SH-SY5Y (cell line): ENCODE data around the gene NKX6-2.

Experiments
- GATA2 ChIP-seq: IDR thresholded peaks from 2 replicates; pipeline ENCODE4 v1.6.1; 2011; ENCODE audit warnings: mild to moderate bottlenecking, low read depth, low read length
- GATA3 ChIP-seq: IDR thresholded peaks from 2 replicates; pipeline ENCODE4 v1.6.1; 2011; ENCODE audit warnings: low read depth, mild to moderate bottlenecking, low read length, moderate library complexity

NKX6-2 gene

GRCh38 chr10:132793213-132793612 is 7.3 kb upstream of the NKX6-2 start:
- TF ChIP-seq GATA2 (no peak), GATA3 (no peak)

- TF ChIP-seq GATA3 (no peak), GATA2 (no peak)
Observed at GRCh38 chr10:132792796-132793195, 6.8 kb upstream of the NKX6-2 start.

- no peak for TF ChIP-seq GATA2
- no peak for TF ChIP-seq GATA3
Observed at GRCh38 chr10:132790934-132791829, 5.2 kb upstream of the NKX6-2 start.

GRCh38 chr10:132790470-132790869 is 4.5 kb upstream of the NKX6-2 start:
- TF ChIP-seq GATA3 (no peak), GATA2 (no peak)

GRCh38 chr10:132789659-132790148 is 3.8 kb upstream of the NKX6-2 start:
- TF ChIP-seq GATA3 (no peak), GATA2 (no peak)

- TF ChIP-seq GATA2, result no peak
- TF ChIP-seq GATA3, result no peak
Observed at GRCh38 chr10:132788831-132789219, 2.9 kb upstream of the NKX6-2 start.

GRCh38 chr10:132788180-132788830 is 2.4 kb upstream of the NKX6-2 start:
- TF ChIP-seq GATA2 (no peak), GATA3 (no peak)

- TF ChIP-seq GATA3 (no peak), GATA2 (no peak)
Observed at GRCh38 chr10:132787495-132788179, 1.7 kb upstream of the NKX6-2 start.

- TF ChIP-seq GATA3 (no peak), GATA2 (no peak)
Observed at GRCh38 chr10:132786884-132787494, 1.0 kb upstream of the NKX6-2 start.

- TF ChIP-seq GATA2, result no peak
- no peak for TF ChIP-seq GATA3
Observed at GRCh38 chr10:132786476-132786883, 533 bp upstream of the NKX6-2 start.

- TF ChIP-seq GATA2, result no peak
- TF ChIP-seq GATA3, result no peak
Observed at GRCh38 chr10:132784866-132785722, 853 bp downstream of the NKX6-2 start.

- TF ChIP-seq GATA2, result no peak
- TF ChIP-seq GATA3, result no peak
Observed at GRCh38 chr10:132783940-132784865, 1.7 kb downstream of the NKX6-2 start.
